ENCODE results near the gene GRB10. TPM values are rescaled to one million over a fixed set of nuclear protein-coding genes. Genes with fewer than 3 reads are reported as not detected.

The GRB10 gene
- total RNA-seq, 1 experiment from 2014 or later = 38.3 TPM

GRCh38 chr7:50677638-50677996 is 105.1 kb downstream of the GRB10 start:
- H3K4me3 ChIP-seq (ENCODE audit: low read depth in 2 of 2, low read length in 2 of 2) = no peak overlapping the region
- ATAC-seq (no peak), DNase-seq (ENCODE audit: low read depth, low spot score) (no peak)
- TF ChIP-seq POLR2AphosphoS5 (IDR thresholded peaks at IDR 0.05; ENCODE audit: low read depth, low read length) (no peak), REST (IDR thresholded peaks at IDR 0.05; ENCODE audit: insufficient read depth in 1 of 2, low read depth in 2 of 2, low read length in 1 of 2) (no peak), SIN3A (IDR thresholded peaks at IDR 0.05; ENCODE audit: borderline replicate concordance, insufficient read depth, low read depth, low read length) (no peak), CTCF (IDR thresholded peaks at IDR 0.05) (no peak), TCF7L2 (IDR thresholded peaks at IDR 0.05; ENCODE audit: low read depth, low read length) (no peak)
- H3K36me3 ChIP-seq (ENCODE audit: control insufficient read depth, insufficient read depth, low read length) = no peaks in the 10 kb centered on the region
- in situ Hi-C loops (cut with HindIII; ENCODE audit: low pct_unique_long_range_greater_than_20kb, low sequenced_read_pairs) = no loop called here
- CTCF ChIA-PET = interaction anchor here (0.6 kb wide), 1 partner anchor 585 kb away, joined by 4 read pairs; no protein-coding TSS in a partner anchor
- no peak overlapping the region for H3K27ac ChIP-seq (ENCODE audit: low read length)
- H3K9me3 ChIP-seq (ENCODE audit: control insufficient read depth, insufficient read depth, low read depth, low read length) = no peaks in the 10 kb centered on the region
- BruUV-seq (replicated peaks) = no TSS peak
- H3K27me3 ChIP-seq (ENCODE audit: control insufficient read depth, insufficient read depth, low read length) = no peaks in the 10 kb centered on the region
- intact Hi-C loops (cut with micrococcal nuclease; ENCODE audit: unreplicated experiment) = loop anchor here (10.0 kb wide), 1 partner anchor 583 kb away; the partner anchor contains the start of gene ZPBP
- POLR2A ChIA-PET = interaction anchor here (0.7 kb wide), 1 partner anchor 84 kb away, joined by 3 read pairs; no protein-coding TSS in a partner anchor
- H3K4me1 ChIP-seq (ENCODE audit: control insufficient read depth, insufficient read depth, low read length) = no peaks in the 10 kb centered on the region

- intact Hi-C loops (cut with micrococcal nuclease; ENCODE audit: unreplicated experiment) (loop anchor here (10.0 kb wide), 1 partner anchor 582 kb away; the partner anchor contains the start of gene ZPBP), in situ Hi-C loops (cut with HindIII; ENCODE audit: low pct_unique_long_range_greater_than_20kb, low sequenced_read_pairs) (no loop called here)
- no peak overlapping the region for H3K27ac ChIP-seq (ENCODE audit: low read length)
Measured at GRCh38 chr7:50676740-50677637, 105.7 kb downstream of the GRB10 start.

More at GRCh38 chr7:50676740-50677637, 105.7 kb downstream of the GRB10 start:
- Histone ChIP-seq H3K4me3 (ENCODE audit: low read depth in 2 of 2, low read length in 2 of 2) (no peak overlapping the region), H3K36me3 (ENCODE audit: control insufficient read depth, insufficient read depth, low read length) (no peaks in the 10 kb centered on the region), H3K4me1 (ENCODE audit: control insufficient read depth, insufficient read depth, low read length) (no peaks in the 10 kb centered on the region), H3K27me3 (ENCODE audit: control insufficient read depth, insufficient read depth, low read length) (no peaks in the 10 kb centered on the region), H3K9me3 (ENCODE audit: control insufficient read depth, insufficient read depth, low read depth, low read length) (no peaks in the 10 kb centered on the region)
- DNase-seq (ENCODE audit: low read depth, low spot score) = no peak
- ATAC-seq = no peak
- POLR2A ChIA-PET = interaction anchor here (0.7 kb wide), 1 partner anchor 83 kb away, joined by 3 read pairs; no protein-coding TSS in a partner anchor
- BruUV-seq (replicated peaks) = no TSS peak
- TF ChIP-seq POLR2AphosphoS5 (IDR thresholded peaks at IDR 0.05; ENCODE audit: low read depth, low read length) (no peak), REST (IDR thresholded peaks at IDR 0.05; ENCODE audit: insufficient read depth in 1 of 2, low read depth in 2 of 2, low read length in 1 of 2) (no peak), TCF7L2 (IDR thresholded peaks at IDR 0.05; ENCODE audit: low read depth, low read length) (no peak), CTCF (IDR thresholded peaks at IDR 0.05) (no peak), SIN3A (IDR thresholded peaks at IDR 0.05; ENCODE audit: borderline replicate concordance, insufficient read depth, low read depth, low read length) (no peak)
- CTCF ChIA-PET = no interaction called here
